AG08395 (cell line): ENCODE data around the gene C6.

Source experiments
- DNase-seq: peaks from one replicate; pipeline ENCODE4 v3.0.0; 2012; ENCODE audit warnings: mixed read lengths, low spot score

Gene C6

GRCh38 chr5:41120600-41120999, 92.7 kb downstream of the C6 start:
- no peak for DNase-seq

DNA sequence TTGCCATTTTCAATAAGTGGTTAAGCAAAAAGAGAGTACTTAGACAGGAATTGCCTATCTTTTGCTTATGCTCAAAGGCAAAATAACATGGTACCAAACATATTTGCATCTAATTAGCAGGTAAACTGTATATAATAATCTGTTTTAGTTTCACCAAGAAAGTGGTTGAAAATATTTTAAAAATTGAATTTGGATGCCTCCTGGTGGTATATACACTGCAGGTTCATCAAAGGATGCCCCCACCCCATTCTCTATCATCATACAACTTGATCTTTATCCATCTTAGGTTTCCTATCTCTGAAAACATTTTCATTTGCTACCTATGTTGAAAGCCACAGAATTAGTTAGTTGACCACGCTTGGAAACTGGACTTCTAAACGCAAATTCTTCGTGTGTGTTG, 95.2 kb downstream of the C6 start:
- DNase-seq, result no peak

- no peak for DNase-seq
These were observed 98.1 kb downstream of the C6 start for GRCh38 chr5:41115281-41115680.

GRCh38 chr5:41112486-41113455, 100.6 kb downstream of the C6 start:
- DNase-seq, result no peak

DNA sequence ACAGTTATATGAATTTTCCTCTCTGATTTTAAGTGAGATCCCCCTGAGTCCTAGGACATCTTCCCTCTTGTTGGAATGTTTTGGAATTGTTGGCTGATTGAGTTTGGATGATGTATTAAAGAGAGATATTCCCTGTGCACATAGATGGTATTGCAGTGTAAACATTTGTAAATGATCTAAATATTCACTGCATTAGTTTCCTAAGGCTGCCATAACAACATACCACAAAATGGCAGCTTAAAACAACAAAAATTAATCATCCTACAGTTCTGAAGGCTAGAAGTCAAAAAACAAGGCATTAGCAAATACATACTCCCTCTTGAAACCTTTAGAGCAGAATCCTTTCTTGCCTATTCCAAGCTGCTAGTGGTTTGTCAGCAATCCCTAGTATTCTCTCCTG, 104.1 kb downstream of the C6 start:
- DNase-seq, result no peak

DNA sequence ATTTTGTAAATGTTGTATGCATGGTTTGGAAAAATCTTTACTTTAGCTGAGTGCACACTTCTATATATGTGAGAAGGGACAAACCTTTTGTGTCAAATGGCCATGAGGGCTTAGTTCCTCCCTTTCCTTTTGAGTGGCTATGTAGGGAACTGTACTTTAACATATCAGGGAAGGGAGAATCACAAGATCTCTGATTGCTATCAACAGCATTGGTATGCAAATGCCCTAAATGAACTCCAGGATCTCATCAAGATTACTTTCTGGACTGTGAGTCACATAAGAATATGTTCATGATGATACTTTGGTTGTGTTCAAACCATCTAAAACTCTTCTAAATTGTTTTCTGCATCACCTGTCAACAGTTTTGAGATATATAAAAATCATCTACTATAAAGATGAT, 111.0 kb downstream of the C6 start:
- DNase-seq, result no peak

DNA sequence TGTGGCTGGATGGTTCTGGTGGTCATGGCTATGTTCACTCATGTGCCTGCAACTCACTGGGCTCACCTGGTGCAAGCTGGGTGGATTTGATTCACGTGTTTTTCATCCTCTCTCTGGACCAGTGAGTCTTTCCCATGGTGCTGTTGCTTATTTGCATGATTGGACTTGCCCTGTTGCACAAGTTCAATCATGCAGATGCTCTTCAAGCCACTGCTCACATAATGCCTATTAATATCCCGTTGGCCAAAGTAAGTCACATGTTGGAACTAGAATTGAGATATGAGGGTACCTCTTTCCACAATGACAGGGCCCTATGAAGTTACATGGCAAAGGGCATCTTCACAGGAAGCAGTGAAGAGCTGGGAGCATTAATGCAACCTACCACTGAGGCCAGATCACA, 115.7 kb downstream of the C6 start:
- DNase-seq, result no peak

DNA sequence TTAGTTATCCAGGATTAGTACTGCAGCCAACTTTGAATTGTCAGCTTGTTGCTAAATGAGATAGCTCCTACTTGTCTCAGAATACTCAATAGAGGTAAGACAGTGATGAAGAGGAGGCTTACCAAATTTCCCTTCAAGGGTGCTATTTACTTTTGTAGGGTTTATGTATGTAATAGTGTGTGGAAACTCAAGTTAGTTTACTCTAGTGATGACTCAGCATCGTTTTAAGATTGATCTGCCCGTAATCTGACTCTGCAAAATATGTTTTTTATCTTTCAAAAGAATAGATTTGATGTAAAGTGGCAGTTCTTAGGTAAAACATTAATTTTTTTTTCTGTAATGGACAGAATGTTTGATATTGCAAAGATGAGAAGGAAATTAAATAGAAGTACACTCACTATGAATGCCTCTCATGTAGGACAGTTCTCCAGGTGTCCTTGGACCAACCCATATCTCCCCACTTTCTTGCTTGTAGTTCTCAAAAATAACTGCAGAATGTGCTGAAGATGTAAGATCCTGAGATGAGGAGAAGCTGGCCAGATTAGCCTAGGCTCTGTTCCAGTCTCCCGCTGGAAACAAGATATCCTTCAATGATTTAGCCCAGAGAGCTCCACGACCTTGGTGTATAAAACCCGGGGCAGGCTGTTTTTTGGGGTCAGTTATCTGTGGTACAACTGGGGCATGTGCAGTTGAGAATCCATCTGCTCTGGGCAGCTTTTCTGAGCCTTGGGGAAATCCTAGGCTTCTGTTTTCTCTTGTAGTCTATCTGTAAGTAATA, 117.8 kb downstream of the C6 start:
- no peak for DNase-seq

- no peak for DNase-seq
These were observed 118.5 kb downstream of the C6 start for GRCh38 chr5:41094871-41095270.

GRCh38 chr5:41093803-41094202, 119.5 kb downstream of the C6 start:
- DNase-seq, result no peak
